ENCODE data around the gene PRAMEF17.
"Not testable (repeated sequence)": the region's sequence is repeated elsewhere in the genome, so short reads cannot be mapped to it uniquely, and the experiment has no call there.

Gene PRAMEF17

GRCh38 chr1:13430495-13430894, 41.1 kb downstream of the PRAMEF17 start:
- Mint-ChIP-seq H3K4me1 (no peaks in the 10 kb centered on the region), H3K27me3 (peaks cover 22% of the 10 kb centered on the region), H3K36me3 (no peaks in the 10 kb centered on the region), H3K27ac (no peak overlapping the region), H3K9me3 (peaks cover 3% of the 10 kb centered on the region), H3K4me3 (no peak overlapping the region)
- no peak for ATAC-seq

GRCh38 chr1:13432251-13432650, 42.8 kb downstream of the PRAMEF17 start:
- Mint-ChIP-seq H3K9me3 (peaks cover 3% of the 10 kb centered on the region), H3K4me3 (no peak overlapping the region), H3K4me1 (no peaks in the 10 kb centered on the region), H3K36me3 (no peaks in the 10 kb centered on the region), H3K27me3 (peaks cover 34% of the 10 kb centered on the region), H3K27ac (no peak overlapping the region)
- no peak for ATAC-seq

GRCh38 chr1:13433694-13434358, 44.4 kb downstream of the PRAMEF17 start:
- H3K36me3 Mint-ChIP-seq, H3K9me3 Mint-ChIP-seq, H3K4me1 Mint-ChIP-seq, H3K27ac Mint-ChIP-seq, H3K4me3 Mint-ChIP-seq: not testable (repeated sequence)
- H3K27me3 Mint-ChIP-seq, result peaks cover 34% of the 10 kb centered on the region
- ATAC-seq, result peak; percentile 24

- Mint-ChIP-seq H3K9me3 (peaks cover 3% of the 10 kb centered on the region), H3K27me3 (peaks cover 28% of the 10 kb centered on the region), H3K36me3 (no peaks in the 10 kb centered on the region), H3K27ac (no peak overlapping the region), H3K4me3 (no peak overlapping the region), H3K4me1 (no peaks in the 10 kb centered on the region)
- no peak for ATAC-seq
These were observed 46.0 kb downstream of the PRAMEF17 start for GRCh38 chr1:13435458-13435857.

- not testable (repeated sequence) for H3K4me1 Mint-ChIP-seq, ATAC-seq, H3K36me3 Mint-ChIP-seq, H3K27ac Mint-ChIP-seq, H3K4me3 Mint-ChIP-seq, H3K9me3 Mint-ChIP-seq
- peaks cover 21% of the 10 kb centered on the region for H3K27me3 Mint-ChIP-seq
These were observed 49.8 kb downstream of the PRAMEF17 start for GRCh38 chr1:13439104-13439783.

Data from stimulated activated memory B cell treated with anti-CD40 and anti-IgM and Interleukin-4, amounts not matched to agents 10 μg/mL and 1 μg/mL and 100 μg/mL, for 72 hours (primary cell).